HG03521 (cell line): ENCODE results near the gene DNAJC24.

Experiments used
- ATAC-seq: cut with Tn5 transposase; IDR thresholded peaks from one replicate; pipeline ENCODE4 v1.9.1; 2021; ENCODE audit warnings: mild to moderate bottlenecking, moderate library complexity; ENCODE audit not compliant: unreplicated experiment

The DNAJC24 gene

GRCh38 chr11:31414338-31414737, 44.7 kb downstream of the DNAJC24 start:
- no peak for ATAC-seq

- ATAC-seq = no peak
These were observed 45.8 kb downstream of the DNAJC24 start for GRCh38 chr11:31415435-31415834.

- ATAC-seq = no peak
These were observed 47.7 kb downstream of the DNAJC24 start for GRCh38 chr11:31417357-31417756.

- no peak for ATAC-seq
These were observed 48.2 kb downstream of the DNAJC24 start for GRCh38 chr11:31417816-31418215.

GRCh38 chr11:31419138-31419537, 49.5 kb downstream of the DNAJC24 start:
- ATAC-seq = no peak

GRCh38 chr11:31419669-31420068, 50.0 kb downstream of the DNAJC24 start:
- no peak for ATAC-seq

- no peak for ATAC-seq
These were observed 52.2 kb downstream of the DNAJC24 start for GRCh38 chr11:31421820-31422219.

GRCh38 chr11:31422703-31423102, 53.0 kb downstream of the DNAJC24 start:
- ATAC-seq = no peak

GRCh38 chr11:31424652-31425051, 55.0 kb downstream of the DNAJC24 start:
- no peak for ATAC-seq

- ATAC-seq = no peak
These were observed 64.2 kb downstream of the DNAJC24 start for GRCh38 chr11:31433851-31434250.

- no peak for ATAC-seq
These were observed 68.2 kb downstream of the DNAJC24 start for GRCh38 chr11:31437742-31438435.

- no peak for ATAC-seq
These were observed 71.6 kb downstream of the DNAJC24 start for GRCh38 chr11:31441296-31441695.

- no peak for ATAC-seq
These were observed 72.4 kb downstream of the DNAJC24 start for GRCh38 chr11:31442086-31442485.

- no peak for ATAC-seq
These were observed 74.1 kb downstream of the DNAJC24 start for GRCh38 chr11:31443802-31444201.

GRCh38 chr11:31445621-31446020, 76.0 kb downstream of the DNAJC24 start:
- no peak for ATAC-seq

- ATAC-seq = no peak
These were observed 79.4 kb downstream of the DNAJC24 start for GRCh38 chr11:31449040-31449439.

- no peak for ATAC-seq
These were observed 81.2 kb downstream of the DNAJC24 start for GRCh38 chr11:31450841-31451240.

GRCh38 chr11:31455177-31455576, 85.5 kb downstream of the DNAJC24 start:
- ATAC-seq = no peak

- ATAC-seq = no peak
These were observed 94.8 kb downstream of the DNAJC24 start for GRCh38 chr11:31464436-31464835.

- ATAC-seq = no peak
These were observed 104.4 kb downstream of the DNAJC24 start for GRCh38 chr11:31474083-31474482.

GRCh38 chr11:31477528-31478222, 108.0 kb downstream of the DNAJC24 start:
- no peak for ATAC-seq

- ATAC-seq = no peak
These were observed 108.5 kb downstream of the DNAJC24 start for GRCh38 chr11:31478223-31478590.

GRCh38 chr11:31479066-31479465, 109.4 kb downstream of the DNAJC24 start:
- no peak for ATAC-seq
